ENCODE data around the gene VIPAS39.

The VIPAS39 gene

GRCh38 chr14:77482422-77482821 lies 25.0 kb upstream of the VIPAS39 start:
- Histone ChIP-seq H3K4me1 (ENCODE audit: control extremely low read depth in 1 of 4, control insufficient read depth in 4 of 4, insufficient read depth in 4 of 4, low read length in 3 of 4) (no peaks in the 10 kb centered on the region), H3K4me3 (ENCODE audit: control insufficient read depth in 1 of 7, extremely low read depth in 1 of 7, insufficient read depth in 4 of 7, low read depth in 2 of 7, low read length in 6 of 7) (no peak overlapping the region), H3K27ac (ENCODE audit: insufficient read depth in 1 of 2, low read depth in 1 of 2, low read length in 2 of 2, poor library complexity in 1 of 2, severe bottlenecking in 2 of 2) (no peak overlapping the region), H3K27me3 (replicated peaks in 2 of 5; ENCODE audit: control insufficient read depth in 4 of 5, insufficient read depth in 5 of 5, low read length in 4 of 5) (no peaks in the 10 kb centered on the region), H3K9me3 (ENCODE audit: control extremely low read depth in 1 of 5, control insufficient read depth in 4 of 5, insufficient read depth in 2 of 5, low read depth in 1 of 5, low read length in 4 of 5) (no peaks in the 10 kb centered on the region), H3K36me3 (ENCODE audit: control insufficient read depth in 4 of 4, insufficient read depth in 4 of 4, low read length in 3 of 4) (no peaks in the 10 kb centered on the region)
- WGBS (ENCODE audit: insufficient coverage): 89% methylated on average over 6 of the region's 8 CpGs
- ChIA-PET POLR2A (interaction anchor here (0.7 kb wide), 1 partner anchor 22 kb away, joined by 3 read pairs; no protein-coding TSS in a partner anchor), CTCF (interaction anchor here (0.8 kb wide), 1 partner anchor 9 kb away, joined by 3 read pairs; no protein-coding TSS in a partner anchor)
- DNase-seq: no peak

GRCh38 chr14:77478796-77479195 lies 21.4 kb upstream of the VIPAS39 start:
- Histone ChIP-seq H3K27ac (ENCODE audit: insufficient read depth in 1 of 2, low read depth in 1 of 2, low read length in 2 of 2, poor library complexity in 1 of 2, severe bottlenecking in 2 of 2) (no peak overlapping the region), H3K4me3 (ENCODE audit: control insufficient read depth in 1 of 7, extremely low read depth in 1 of 7, insufficient read depth in 4 of 7, low read depth in 2 of 7, low read length in 6 of 7) (no peak overlapping the region), H3K4me1 (ENCODE audit: control extremely low read depth in 1 of 4, control insufficient read depth in 4 of 4, insufficient read depth in 4 of 4, low read length in 3 of 4) (no peaks in the 10 kb centered on the region), H3K27me3 (replicated peaks in 2 of 5; ENCODE audit: control insufficient read depth in 4 of 5, insufficient read depth in 5 of 5, low read length in 4 of 5) (no peaks in the 10 kb centered on the region), H3K36me3 (ENCODE audit: control insufficient read depth in 4 of 4, insufficient read depth in 4 of 4, low read length in 3 of 4) (no peaks in the 10 kb centered on the region), H3K9me3 (ENCODE audit: control extremely low read depth in 1 of 5, control insufficient read depth in 4 of 5, insufficient read depth in 2 of 5, low read depth in 1 of 5, low read length in 4 of 5) (no peaks in the 10 kb centered on the region)
- ChIA-PET CTCF (interaction anchor here (0.8 to 1.1 kb wide), 3 partner anchors 9 to 16 kb away, joined by 3 read pairs; no protein-coding TSS in a partner anchor), POLR2A (no interaction called here)
- DNase-seq: no peak
- WGBS (ENCODE audit: insufficient coverage): no CpG with 5 or more reads among the region's 1 CpG

- ChIA-PET CTCF (interaction anchor here (1.0 kb wide), 1 partner anchor 8 kb away, joined by 3 read pairs; no protein-coding TSS in a partner anchor), POLR2A (no interaction called here)
- Histone ChIP-seq H3K27ac (ENCODE audit: insufficient read depth in 1 of 2, low read depth in 1 of 2, low read length in 2 of 2, poor library complexity in 1 of 2, severe bottlenecking in 2 of 2) (no peak overlapping the region), H3K9me3 (ENCODE audit: control extremely low read depth in 1 of 5, control insufficient read depth in 4 of 5, insufficient read depth in 2 of 5, low read depth in 1 of 5, low read length in 4 of 5) (no peaks in the 10 kb centered on the region), H3K4me1 (ENCODE audit: control extremely low read depth in 1 of 4, control insufficient read depth in 4 of 4, insufficient read depth in 4 of 4, low read length in 3 of 4) (no peaks in the 10 kb centered on the region), H3K27me3 (replicated peaks in 2 of 5; ENCODE audit: control insufficient read depth in 4 of 5, insufficient read depth in 5 of 5, low read length in 4 of 5) (no peaks in the 10 kb centered on the region), H3K4me3 (ENCODE audit: control insufficient read depth in 1 of 7, extremely low read depth in 1 of 7, insufficient read depth in 4 of 7, low read depth in 2 of 7, low read length in 6 of 7) (no peak overlapping the region), H3K36me3 (ENCODE audit: control insufficient read depth in 4 of 4, insufficient read depth in 4 of 4, low read length in 3 of 4) (no peaks in the 10 kb centered on the region)
- 92% methylated on average over 2 of the region's 5 CpGs for WGBS (ENCODE audit: insufficient coverage)
- DNase-seq: no peak
Measured at GRCh38 chr14:77478029-77478428, 20.6 kb upstream of the VIPAS39 start.

- WGBS (ENCODE audit: insufficient coverage): 94% methylated on average over 32 of the region's 35 CpGs
- Histone ChIP-seq H3K27ac (ENCODE audit: insufficient read depth in 1 of 2, low read depth in 1 of 2, low read length in 2 of 2, poor library complexity in 1 of 2, severe bottlenecking in 2 of 2) (no peak overlapping the region), H3K9me3 (ENCODE audit: control extremely low read depth in 1 of 5, control insufficient read depth in 4 of 5, insufficient read depth in 2 of 5, low read depth in 1 of 5, low read length in 4 of 5) (no peaks in the 10 kb centered on the region), H3K4me1 (ENCODE audit: control extremely low read depth in 1 of 4, control insufficient read depth in 4 of 4, insufficient read depth in 4 of 4, low read length in 3 of 4) (no peaks in the 10 kb centered on the region), H3K36me3 (ENCODE audit: control insufficient read depth in 4 of 4, insufficient read depth in 4 of 4, low read length in 3 of 4) (no peaks in the 10 kb centered on the region), H3K4me3 (ENCODE audit: control insufficient read depth in 1 of 7, extremely low read depth in 1 of 7, insufficient read depth in 4 of 7, low read depth in 2 of 7, low read length in 6 of 7) (no peak overlapping the region), H3K27me3 (replicated peaks in 2 of 5; ENCODE audit: control insufficient read depth in 4 of 5, insufficient read depth in 5 of 5, low read length in 4 of 5) (no peaks in the 10 kb centered on the region)
- POLR2A ChIA-PET: no interaction called here
- no peak for DNase-seq
- CTCF ChIA-PET: interaction anchor here (0.8 kb wide), 1 partner anchor 16 kb away, joined by 3 read pairs; no protein-coding TSS in a partner anchor
Measured at GRCh38 chr14:77475432-77476115, 18.2 kb upstream of the VIPAS39 start.

- no peak overlapping the region for H3K27ac ChIP-seq (ENCODE audit: insufficient read depth in 1 of 2, low read depth in 1 of 2, low read length in 2 of 2, poor library complexity in 1 of 2, severe bottlenecking in 2 of 2)
- DNase-seq: no peak
- no peaks in the 10 kb centered on the region for H3K9me3 ChIP-seq (ENCODE audit: control extremely low read depth in 1 of 5, control insufficient read depth in 4 of 5, insufficient read depth in 2 of 5, low read depth in 1 of 5, low read length in 4 of 5)
- H3K4me3 ChIP-seq (ENCODE audit: control insufficient read depth in 1 of 7, extremely low read depth in 1 of 7, insufficient read depth in 4 of 7, low read depth in 2 of 7, low read length in 6 of 7): no peak overlapping the region
- no peaks in the 10 kb centered on the region for H3K27me3 ChIP-seq (replicated peaks in 2 of 5; ENCODE audit: control insufficient read depth in 4 of 5, insufficient read depth in 5 of 5, low read length in 4 of 5)
- WGBS (ENCODE audit: insufficient coverage): 84% methylated on average over 8 of the region's 9 CpGs
- no peaks in the 10 kb centered on the region for H3K4me1 ChIP-seq (ENCODE audit: control extremely low read depth in 1 of 4, control insufficient read depth in 4 of 4, insufficient read depth in 4 of 4, low read length in 3 of 4)
- ChIA-PET CTCF (interaction anchor here (1.2 kb wide), 1 partner anchor 8 kb away, joined by 3 read pairs; no protein-coding TSS in a partner anchor), POLR2A (interaction anchor here (0.5 kb wide), 1 partner anchor 237 kb away, joined by 3 read pairs; no protein-coding TSS in a partner anchor)
- peaks cover 0 to 5% (median under 1%) of the 10 kb centered on the region in 4 experiments for H3K36me3 ChIP-seq (ENCODE audit: control insufficient read depth in 4 of 4, insufficient read depth in 4 of 4, low read length in 3 of 4)
Measured at GRCh38 chr14:77474479-77475177, 17.2 kb upstream of the VIPAS39 start.

GRCh38 chr14:77473921-77474320 lies 16.5 kb upstream of the VIPAS39 start:
- no peak overlapping the region for H3K27ac ChIP-seq (ENCODE audit: insufficient read depth in 1 of 2, low read depth in 1 of 2, low read length in 2 of 2, poor library complexity in 1 of 2, severe bottlenecking in 2 of 2)
- CTCF ChIA-PET: interaction anchor here (0.6 to 1.2 kb wide), 2 partner anchors 9 to 331 kb away, joined by 3 read pairs; no protein-coding TSS in a partner anchor
- WGBS (ENCODE audit: insufficient coverage): 86% methylated on average over 4 of the region's 5 CpGs

More at GRCh38 chr14:77473921-77474320, 16.5 kb upstream of the VIPAS39 start:
- POLR2A ChIA-PET: no interaction called here
- H3K9me3 ChIP-seq (ENCODE audit: control extremely low read depth in 1 of 5, control insufficient read depth in 4 of 5, insufficient read depth in 2 of 5, low read depth in 1 of 5, low read length in 4 of 5): no peaks in the 10 kb centered on the region
- no peak for DNase-seq
- no peak overlapping the region for H3K4me3 ChIP-seq (ENCODE audit: control insufficient read depth in 1 of 7, extremely low read depth in 1 of 7, insufficient read depth in 4 of 7, low read depth in 2 of 7, low read length in 6 of 7)
- peaks cover 0 to 12% (median 6%) of the 10 kb centered on the region in 4 experiments for H3K36me3 ChIP-seq (ENCODE audit: control insufficient read depth in 4 of 4, insufficient read depth in 4 of 4, low read length in 3 of 4)
- no peaks in the 10 kb centered on the region for H3K4me1 ChIP-seq (ENCODE audit: control extremely low read depth in 1 of 4, control insufficient read depth in 4 of 4, insufficient read depth in 4 of 4, low read length in 3 of 4)
- no peaks in the 10 kb centered on the region for H3K27me3 ChIP-seq (replicated peaks in 2 of 5; ENCODE audit: control insufficient read depth in 4 of 5, insufficient read depth in 5 of 5, low read length in 4 of 5)

Data from common myeloid progenitor, CD34-positive (primary cell).